Measurements from ENCODE around the gene KTN1.

Gene KTN1

GRCh38 chr14:55693904-55694303 is 113.9 kb downstream of the KTN1 start:
- Histone ChIP-seq H4K20me1 (ENCODE audit: insufficient read depth, low read length, poor library complexity, severe bottlenecking) (no peaks in the 10 kb centered on the region), H2AFZ (ENCODE audit: low read length) (no peak overlapping the region), H3K9me2 (replicated peaks; ENCODE audit: low read depth, low read length) (no peaks in the 10 kb centered on the region), H3K4me1 (ENCODE audit: insufficient read depth, low read length, poor library complexity, severe bottlenecking) (no peaks in the 10 kb centered on the region), H3F3A (ENCODE audit: low read depth) (no peaks in the 10 kb centered on the region), H3K9me3 (ENCODE audit: insufficient read depth, low read depth, low read length) (no peaks in the 10 kb centered on the region), H3K4me2 (ENCODE audit: low read depth, low read length, poor library complexity, severe bottlenecking) (no peak overlapping the region), H3K27me3 (ENCODE audit: insufficient read depth, low read length, poor library complexity, severe bottlenecking) (no peaks in the 10 kb centered on the region), H3K9ac (ENCODE audit: low read depth, low read length, poor library complexity, severe bottlenecking) (no peak overlapping the region), H3K79me2 (ENCODE audit: insufficient read depth, low read length) (no peaks in the 10 kb centered on the region), H3K36me3 (ENCODE audit: insufficient read depth, low read length) (no peaks in the 10 kb centered on the region), H3K4me3 (ENCODE audit: low read length, poor library complexity, severe bottlenecking) (no peak overlapping the region)
- no peak for TF ChIP-seq CTCF (conservative IDR thresholded peaks at IDR 0.05; ENCODE audit: low read length)
- no peak for TF ChIP-seq EZH2phosphoT487 (IDR thresholded peaks at IDR 0.05; ENCODE audit: borderline replicate concordance)

DNA sequence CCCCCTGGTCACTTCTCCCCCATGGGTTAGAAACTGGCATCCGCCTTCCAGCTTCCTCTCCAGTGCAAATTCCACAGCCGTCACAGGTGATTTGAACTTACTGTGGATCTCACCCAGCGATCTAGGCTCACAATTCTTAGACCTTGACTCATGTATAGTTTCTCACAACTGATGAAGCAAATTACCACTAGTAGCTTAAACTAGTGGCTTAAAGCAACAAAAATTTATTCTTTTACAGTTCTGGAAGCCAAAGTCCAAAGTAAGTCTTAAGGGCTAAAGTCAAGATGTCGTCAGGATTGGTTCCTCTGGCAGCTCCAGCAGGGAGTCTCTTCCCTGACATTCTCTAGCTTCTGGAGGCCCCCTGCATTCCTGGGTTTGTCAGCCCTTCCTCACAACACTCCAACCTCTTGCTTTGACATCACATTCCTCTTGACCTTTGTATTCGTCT is 117.4 kb downstream of the KTN1 start:
- Histone ChIP-seq H3K9me2 (replicated peaks; ENCODE audit: low read depth, low read length) (no peaks in the 10 kb centered on the region), H2AFZ (ENCODE audit: low read length) (no peak overlapping the region), H3K36me3 (ENCODE audit: insufficient read depth, low read length) (no peaks in the 10 kb centered on the region), H3K27me3 (ENCODE audit: insufficient read depth, low read length, poor library complexity, severe bottlenecking) (no peaks in the 10 kb centered on the region), H3K9me3 (ENCODE audit: insufficient read depth, low read depth, low read length) (no peaks in the 10 kb centered on the region), H3K9ac (ENCODE audit: low read depth, low read length, poor library complexity, severe bottlenecking) (no peak overlapping the region), H3K4me1 (ENCODE audit: insufficient read depth, low read length, poor library complexity, severe bottlenecking) (no peaks in the 10 kb centered on the region), H3K79me2 (ENCODE audit: insufficient read depth, low read length) (no peaks in the 10 kb centered on the region), H3K4me3 (ENCODE audit: low read length, poor library complexity, severe bottlenecking) (no peak overlapping the region), H3K4me2 (ENCODE audit: low read depth, low read length, poor library complexity, severe bottlenecking) (no peak overlapping the region), H4K20me1 (ENCODE audit: insufficient read depth, low read length, poor library complexity, severe bottlenecking) (no peaks in the 10 kb centered on the region), H3F3A (ENCODE audit: low read depth) (no peaks in the 10 kb centered on the region)
- no peak for TF ChIP-seq CTCF (conservative IDR thresholded peaks at IDR 0.05; ENCODE audit: low read length)
- TF ChIP-seq EZH2phosphoT487 (IDR thresholded peaks at IDR 0.05; ENCODE audit: borderline replicate concordance) = no peak

DNA sequence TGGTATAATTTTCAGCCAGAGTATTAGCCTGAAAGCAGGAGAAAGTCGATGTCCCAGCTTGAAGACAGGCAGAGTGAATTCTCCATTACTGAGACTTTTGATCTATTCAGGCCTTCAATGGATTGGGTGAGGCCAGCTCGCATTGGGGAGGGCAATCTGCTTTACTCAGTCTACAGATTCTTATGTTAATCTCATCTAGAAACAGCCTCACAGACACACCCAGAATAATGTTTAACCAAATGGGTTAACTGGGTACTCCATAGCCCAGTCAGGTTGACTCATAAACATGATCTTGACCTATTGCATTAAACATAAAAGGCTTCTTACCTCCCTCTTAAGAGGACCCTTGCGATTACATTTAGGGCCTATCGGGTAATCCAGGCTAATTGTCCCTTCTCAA is 118.0 kb downstream of the KTN1 start:
- H3K36me3 ChIP-seq (ENCODE audit: insufficient read depth, low read length) = no peaks in the 10 kb centered on the region
- no peaks in the 10 kb centered on the region for H3K4me1 ChIP-seq (ENCODE audit: insufficient read depth, low read length, poor library complexity, severe bottlenecking)
- H3K9me2 ChIP-seq (replicated peaks; ENCODE audit: low read depth, low read length) = no peaks in the 10 kb centered on the region
- H2AFZ ChIP-seq (ENCODE audit: low read length) = no peak overlapping the region
- no peak overlapping the region for H3K9ac ChIP-seq (ENCODE audit: low read depth, low read length, poor library complexity, severe bottlenecking)
- TF ChIP-seq CTCF (conservative IDR thresholded peaks at IDR 0.05; ENCODE audit: low read length) (no peak), EZH2phosphoT487 (IDR thresholded peaks at IDR 0.05; ENCODE audit: borderline replicate concordance) (no peak)
- H3K27me3 ChIP-seq (ENCODE audit: insufficient read depth, low read length, poor library complexity, severe bottlenecking) = no peaks in the 10 kb centered on the region
- H3F3A ChIP-seq (ENCODE audit: low read depth) = no peaks in the 10 kb centered on the region
- H3K9me3 ChIP-seq (ENCODE audit: insufficient read depth, low read depth, low read length) = no peaks in the 10 kb centered on the region
- no peaks in the 10 kb centered on the region for H4K20me1 ChIP-seq (ENCODE audit: insufficient read depth, low read length, poor library complexity, severe bottlenecking)
- no peaks in the 10 kb centered on the region for H3K79me2 ChIP-seq (ENCODE audit: insufficient read depth, low read length)
- no peak overlapping the region for H3K4me2 ChIP-seq (ENCODE audit: low read depth, low read length, poor library complexity, severe bottlenecking)
- H3K4me3 ChIP-seq (ENCODE audit: low read length, poor library complexity, severe bottlenecking) = no peak overlapping the region

Data from Loucy (cell line).